Gastrocnemius medialis (tissue), 4 donors: ENCODE data around the gene ABT1.

Source experiments
- CTCF ChIP-seq, 5 experiments: fragments of 450-650 bp in 3 of 5; fragments of 200-600 bp in 2 of 5; sonication (generic) in 2 of 5; IDR thresholded peaks in 4 of 5; conservative IDR thresholded peaks in 1 of 5; 1 replicate in 4 of 5; 2 replicates in 1 of 5; pipeline ENCODE4 v1.5.1; 2016 to 2019; ENCODE audit warnings: antibody characterized with exemption in 5 of 5, mild to moderate bottlenecking in 3 of 5, moderate library complexity in 3 of 5
- POLR2A ChIP-seq, 2 donors: fragments of 450-650 bp; IDR thresholded peaks; one replicate each; pipeline ENCODE4 v1.6.1; 2017; ENCODE audit warnings: antibody characterized with exemption in 2 of 2, mild to moderate bottlenecking in 2 of 2, moderate library complexity in 2 of 2

- TF ChIP-seq CTCF (IDR thresholded peaks at IDR 0.05 in 4 of 5, conservative IDR thresholded peaks at IDR 0.05 in 1 of 5) (no peak), POLR2A (IDR thresholded peaks at IDR 0.05) (no peak)
Observed at GRCh38 chr6:26640806-26641205, 44.1 kb downstream of the ABT1 start.
